H1 (cell line): ENCODE results near the gene CD226. TPM values are rescaled to one million over a fixed set of nuclear protein-coding genes. Genes with fewer than 3 reads are reported as not detected.

ENCODE experiments used
- CTCF ChIA-PET: fragments of 300-600 bp; sonication (Branson Sonifier 250); formaldehyde crosslinking; loops from one replicate; lab custom pipeline; 2021; ENCODE audit not compliant: partially characterized antibody; lab: Charles Lee
- POLR2A ChIA-PET: fragments of 300-600 bp; sonication (Branson Sonifier 250); formaldehyde crosslinking; loops from one replicate; lab custom pipeline; 2021; ENCODE audit warnings: inconsistent platforms; ENCODE audit not compliant: partially characterized antibody; lab: Charles Lee
- DNase-seq, 2 experiments: peaks; one replicate each; pipeline versions ENCODE4 v3.0.0 to v3.0.0-alpha.2; 2010 to 2022; ENCODE audit warnings: low spot score in 2 of 2, low read depth in 1 of 2, mixed read lengths in 1 of 2
- FAIRE-seq: peaks from 2 replicates; lab custom pipeline; 2011; peaks lifted over from hg19 to GRCh38; lab: Jason Lieb, UNC
- H2AFZ ChIP-seq: 2 replicates; pipeline ENCODE4 v1.8.1; 2012; ENCODE audit warnings: low read length, inconsistent platforms
- H2AK5ac ChIP-seq: 2 replicates; pipeline ENCODE4 v1.6.1; 2013; ENCODE audit warnings: low read depth, low read length
- H2BK120ac ChIP-seq: replicated peaks from 2 replicates; pipeline ENCODE3; 2013; ENCODE audit warnings: low read depth, low read length, inconsistent platforms
- H2BK12ac ChIP-seq: 2 replicates; pipeline ENCODE4 v1.6.1; 2013; ENCODE audit warnings: low read depth, low read length
- H2BK15ac ChIP-seq: 2 replicates; pipeline ENCODE4 v1.6.1; 2013; ENCODE audit warnings: low read length
- H2BK20ac ChIP-seq: 2 replicates; pipeline ENCODE4 v1.6.1; 2013; ENCODE audit warnings: low read length
- H2BK5ac ChIP-seq: 2 replicates; pipeline ENCODE4 v1.6.1; 2013; ENCODE audit warnings: low read depth, low read length
- H3K14ac ChIP-seq: 2 replicates; pipeline ENCODE4 v1.6.1; 2013; ENCODE audit warnings: inconsistent platforms; ENCODE audit not compliant: insufficient read length
- H3K18ac ChIP-seq: 2 replicates; pipeline ENCODE4 v1.6.1; 2013; ENCODE audit warnings: low read length; ENCODE audit errors: extremely low read depth
- H3K23ac ChIP-seq: 2 replicates; pipeline ENCODE4 v1.6.1; 2013; ENCODE audit warnings: inconsistent platforms; ENCODE audit not compliant: insufficient read length
- H3K23me2 ChIP-seq: 2 replicates; pipeline ENCODE4 v1.6.1; 2013; ENCODE audit warnings: low read depth, low read length
- H3K27ac ChIP-seq: 2 replicates; pipeline ENCODE4 v1.6.1; 2011; ENCODE audit warnings: low read depth, low read length, inconsistent platforms
- H3K27me3 ChIP-seq, 4 experiments: replicated peaks in 1 of 4; 1 replicate in 1 of 4; 2 replicates in 3 of 4; pipeline versions ENCODE4 v1.6.1 to v1.8.1; 2011 to 2013; ENCODE audit warnings: low read length in 3 of 4, mild to moderate bottlenecking in 3 of 4, inconsistent platforms in 2 of 4, mixed read lengths in 2 of 4, moderate library complexity in 1 of 4; ENCODE audit not compliant: control insufficient read depth in 3 of 4, insufficient read depth in 3 of 4; ENCODE audit errors: extremely low read depth in 1 of 4
- H3K36me3 ChIP-seq, 4 experiments: 2 replicates each; pipeline versions ENCODE4 v1.6.1 to v1.8.1; 2011 to 2013; ENCODE audit warnings: mild to moderate bottlenecking in 4 of 4, low read length in 3 of 4, moderate library complexity in 2 of 4, control low read depth in 1 of 4, inconsistent platforms in 1 of 4; ENCODE audit not compliant: insufficient read depth in 4 of 4, control insufficient read depth in 2 of 4
- H3K4ac ChIP-seq: replicated peaks from 2 replicates; pipeline ENCODE3; 2013; ENCODE audit warnings: low read length, low read depth, mixed read lengths, inconsistent platforms; ENCODE audit not compliant: insufficient read length
- H3K4me1 ChIP-seq, 4 experiments: replicated peaks in 1 of 4; 1 replicate in 1 of 4; 2 replicates in 3 of 4; pipeline versions ENCODE4 v1.6.1 to v1.8.1; 2011 to 2013; ENCODE audit warnings: low read length in 3 of 4, inconsistent platforms in 2 of 4, mixed read lengths in 1 of 4; ENCODE audit not compliant: insufficient read depth in 4 of 4, control insufficient read depth in 3 of 4
- H3K4me2 ChIP-seq, 2 experiments: 2 replicates each; pipeline versions ENCODE4 v1.6.1 to v1.8.1; 2011 to 2013; ENCODE audit warnings: low read depth in 2 of 2, low read length in 2 of 2, control low read depth in 1 of 2, inconsistent platforms in 1 of 2, mild to moderate bottlenecking in 1 of 2; ENCODE audit not compliant: insufficient read depth in 1 of 2
- H3K4me3 ChIP-seq, 4 experiments: fragments of 200-600, 300-600 bp in 1 of 4; sonication (generic), shearing (Covaris generic), sonication (Bioruptor Twin) in 1 of 4; 2 replicates each; pipeline versions ENCODE4 v1.5.1 to v1.8.1; 2011 to 2016; ENCODE audit warnings: low read length in 4 of 4, low read depth in 3 of 4, control low read depth in 2 of 4, inconsistent platforms in 2 of 4, mild to moderate bottlenecking in 2 of 4, mixed read lengths in 1 of 4, moderate library complexity in 1 of 4; ENCODE audit not compliant: insufficient read depth in 2 of 4; ENCODE audit errors: extremely low read depth in 1 of 4
- H3K56ac ChIP-seq: replicated peaks from 2 replicates; pipeline ENCODE3; 2013; ENCODE audit warnings: low read depth, mild to moderate bottlenecking, mixed read lengths, low read length, inconsistent platforms; ENCODE audit not compliant: insufficient read length
- H3K79me1 ChIP-seq: 2 replicates; pipeline ENCODE4 v1.6.1; 2013; ENCODE audit warnings: low read depth, low read length, control low read depth
- H3K79me2 ChIP-seq, 2 experiments: 2 replicates each; pipeline versions ENCODE4 v1.6.1 to v1.8.1; 2012 to 2013; ENCODE audit warnings: low read length in 2 of 2, mild to moderate bottlenecking in 2 of 2, inconsistent platforms in 1 of 2; ENCODE audit not compliant: insufficient read depth in 2 of 2, control insufficient read depth in 1 of 2
- H3K9ac ChIP-seq, 4 experiments: replicated peaks in 1 of 4; 1 replicate in 1 of 4; 2 replicates in 3 of 4; pipeline versions ENCODE4 v1.6.1 to v1.8.1; 2011 to 2013; ENCODE audit warnings: low read depth in 3 of 4, low read length in 3 of 4, control low read depth in 2 of 4, mild to moderate bottlenecking in 2 of 4, moderate library complexity in 2 of 4, inconsistent platforms in 1 of 4; ENCODE audit errors: extremely low read depth in 1 of 4
- H3K9me3 ChIP-seq, 2 experiments: 2 replicates each; pipeline versions ENCODE4 v1.6.1 to v1.8.1; 2012 to 2013; ENCODE audit warnings: mild to moderate bottlenecking in 2 of 2, moderate library complexity in 2 of 2, control low read depth in 1 of 2, inconsistent platforms in 1 of 2, low read depth in 1 of 2, low read length in 1 of 2, mixed read lengths in 1 of 2; ENCODE audit not compliant: insufficient read depth in 2 of 2
- H4K20me1 ChIP-seq, 2 experiments: replicated peaks in 1 of 2; 2 replicates each; pipeline versions ENCODE3 to v1.8.1; 2011 to 2013; ENCODE audit warnings: inconsistent platforms in 2 of 2, low read length in 2 of 2, mild to moderate bottlenecking in 1 of 2; ENCODE audit not compliant: insufficient read depth in 2 of 2, control insufficient read depth in 1 of 2
- H4K5ac ChIP-seq: 2 replicates; pipeline ENCODE4 v1.6.1; 2013; ENCODE audit warnings: low read length, low read depth, mixed read lengths, inconsistent platforms; ENCODE audit not compliant: insufficient read length
- H4K8ac ChIP-seq: 2 replicates; pipeline ENCODE4 v1.8.0; 2013; ENCODE audit warnings: mild to moderate bottlenecking, moderate library complexity, low read length, inconsistent platforms; ENCODE audit not compliant: insufficient read depth; ENCODE audit errors: extremely low read depth
- H4K91ac ChIP-seq: replicated peaks from 2 replicates; pipeline ENCODE3; 2013; ENCODE audit warnings: low read length, mixed read lengths, inconsistent platforms; ENCODE audit not compliant: insufficient read length
- BCL11A ChIP-seq, 2 experiments: IDR thresholded peaks; one replicate each; pipeline ENCODE4 v1.6.1; 2011; ENCODE audit warnings: low read depth in 2 of 2, low read length in 2 of 2, mild to moderate bottlenecking in 2 of 2
- E2F6 ChIP-seq: IDR thresholded peaks from 2 replicates; pipeline ENCODE4 v1.6.1; 2012; ENCODE audit warnings: inconsistent platforms
- EP300 ChIP-seq, 2 experiments: IDR thresholded peaks; 1 replicate in 1 of 2; 2 replicates in 1 of 2; pipeline ENCODE4 v1.6.1; 2011 to 2012; ENCODE audit warnings: low read depth in 2 of 2, low read length in 2 of 2, mild to moderate bottlenecking in 2 of 2, borderline replicate concordance in 1 of 2, inconsistent platforms in 1 of 2, moderate library complexity in 1 of 2
- EZH2 ChIP-seq: fragments of 200-600 bp; sonication (generic); IDR thresholded peaks from 2 replicates; pipeline ENCODE4 v1.7.1; 2012; ENCODE audit warnings: low read depth, mild to moderate bottlenecking, moderate library complexity, low read length, inconsistent platforms; ENCODE audit not compliant: severe bottlenecking
- PHF8 ChIP-seq: fragments of 200-600 bp; sonication (generic); conservative IDR thresholded peaks from 2 replicates; pipeline ENCODE4 v1.7.1; 2012; ENCODE audit warnings: low read depth, mild to moderate bottlenecking, inconsistent platforms, low read length, moderate library complexity
- POU5F1 ChIP-seq: IDR thresholded peaks from 2 replicates; pipeline ENCODE4 v1.6.1; 2011; ENCODE audit warnings: low read depth, mild to moderate bottlenecking, low read length, moderate library complexity
- WGBS, 2 experiments: shearing (Covaris generic) in 1 of 2; methylation state at CpG; one replicate each; pipeline versions ENCODE4 v1.1.6 to v1.1.7; 2013 to 2015; ENCODE audit warnings: low lambda C conversion rate in 2 of 2, mixed read lengths in 2 of 2, inconsistent platforms in 1 of 2, low coverage in 1 of 2, missing lambda C conversion rate in 1 of 2; ENCODE audit not compliant: insufficient replicate concordance in 2 of 2, insufficient coverage in 1 of 2, insufficient read length in 1 of 2; ENCODE audit errors: extremely low coverage in 1 of 2, missing lambda C conversion rate in 1 of 2; 5-methylcytosine and 5-hydroxymethylcytosine counted together
- polyA plus RNA-seq, 7 experiments: library from polyadenylated mRNA; depleted of rRNA in 3 of 7; stranded (reverse) in 5 of 7; unstranded in 2 of 7; fragments of >200 nt in 5 of 7; fragments of 200-250 nt in 2 of 7; gene quantifications; 1 replicate in 5 of 7; 2 replicates in 1 of 7; 4 replicates in 1 of 7; pipeline versions ENCODE4 v1.2.1 to v1.2.3, GENCODE V29; 2011 to 2013; ENCODE audit warnings: missing spikeins in 2 of 7, mixed read lengths in 2 of 7
- total RNA-seq: library from RNA; stranded (reverse); fragmentation: NEBNext Ultra II Directional; extraction: Animal tissue kit (Norgen Biotek cat#: 25700); gene quantifications from 2 replicates; pipeline ENCODE4 v1.2.1, GENCODE V29; 2021
- TF ChIP-seq, protein P1 (sequence below): IDR thresholded peaks from 2 replicates; pipeline ENCODE4 v1.6.1; 2012; ENCODE audit warnings: low read length, inconsistent platforms

CD226 gene
- total and polyA plus RNA-seq, 2 of the 8 experiments (the other 6 are each of a cell fraction or from before 2014, with no cell fraction given): not detected

GRCh38 chr18:69897397-69898108 is 50.1 kb downstream of the CD226 start:
- no peak overlapping the region for H4K8ac ChIP-seq
- H3K23ac ChIP-seq: no peak overlapping the region
- ChIA-PET POLR2A (no interaction called here), CTCF (no interaction called here)
- no peak overlapping the region for H3K27ac ChIP-seq
- no peak overlapping the region for H3K4ac ChIP-seq
- FAIRE-seq (no peak), DNase-seq (no peak)
- H3K9me3 ChIP-seq: no peaks in the 10 kb centered on the region
- H4K5ac ChIP-seq: no peak overlapping the region
- H3K4me1 ChIP-seq: no peaks in the 10 kb centered on the region
- no peak overlapping the region for H2BK20ac ChIP-seq
- no peak overlapping the region for H3K18ac ChIP-seq
- H2BK5ac ChIP-seq: no peak overlapping the region
- H3K56ac ChIP-seq: no peak overlapping the region
- peak overlapping the region; percentile 70 for H2AFZ ChIP-seq
- no peak overlapping the region for H3K14ac ChIP-seq
- H3K23me2 ChIP-seq: no peaks in the 10 kb centered on the region; the same call in 1 of the 2 replicates
- no peaks in the 10 kb centered on the region for H3K36me3 ChIP-seq
- no peak overlapping the region for H3K4me2 ChIP-seq
- no peak overlapping the region for H3K4me3 ChIP-seq
- 94% methylated on average over 7 of the region's 7 CpGs; no CpG with 5 or more reads in 1 of the 2 experiments for WGBS, 2 experiments
- no peaks in the 10 kb centered on the region for H3K27me3 ChIP-seq
- no peaks in the 10 kb centered on the region for H4K20me1 ChIP-seq
- H3K79me2 ChIP-seq: no peaks in the 10 kb centered on the region
- H2AK5ac ChIP-seq: no peak overlapping the region
- TF ChIP-seq EP300 (IDR thresholded peaks at IDR 0.05; ENCODE audit: borderline replicate concordance in 1 of 2, low read depth in 2 of 2, low read length in 2 of 2): no peak
- TF ChIP-seq BCL11A (IDR thresholded peaks at IDR 0.05; ENCODE audit: low read depth in 2 of 2, low read length in 2 of 2): no peak
- TF ChIP-seq EZH2: no peak
- no peak for TF ChIP-seq E2F6
- TF ChIP-seq POU5F1: no peak
- TF ChIP-seq PHF8: no peak
- TF ChIP-seq, protein P1, sequence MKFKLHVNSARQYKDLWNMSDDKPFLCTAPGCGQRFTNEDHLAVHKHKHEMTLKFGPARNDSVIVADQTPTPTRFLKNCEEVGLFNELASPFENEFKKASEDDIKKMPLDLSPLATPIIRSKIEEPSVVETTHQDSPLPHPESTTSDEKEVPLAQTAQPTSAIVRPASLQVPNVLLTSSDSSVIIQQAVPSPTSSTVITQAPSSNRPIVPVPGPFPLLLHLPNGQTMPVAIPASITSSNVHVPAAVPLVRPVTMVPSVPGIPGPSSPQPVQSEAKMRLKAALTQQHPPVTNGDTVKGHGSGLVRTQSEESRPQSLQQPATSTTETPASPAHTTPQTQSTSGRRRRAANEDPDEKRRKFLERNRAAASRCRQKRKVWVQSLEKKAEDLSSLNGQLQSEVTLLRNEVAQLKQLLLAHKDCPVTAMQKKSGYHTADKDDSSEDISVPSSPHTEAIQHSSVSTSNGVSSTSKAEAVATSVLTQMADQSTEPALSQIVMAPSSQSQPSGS: no peak
- TF ChIP-seq, all 59 proteins: peak for 0
- no peak overlapping the region for H4K91ac ChIP-seq
- no peak overlapping the region for H2BK120ac ChIP-seq
- no peak overlapping the region for H2BK15ac ChIP-seq
- no peak overlapping the region for H2BK12ac ChIP-seq
- H3K79me1 ChIP-seq: no peaks in the 10 kb centered on the region
- H3K9ac ChIP-seq: no peak overlapping the region
